GM06990 (cell line): ENCODE data around the gene HIVEP1.

Experiments
- DNase-seq: peaks from one replicate; pipeline ENCODE4 v3.0.0-alpha.2; 2011; ENCODE audit not compliant: insufficient read length; ENCODE audit errors: extremely low read depth
- H3K27me3 ChIP-seq: replicated peaks from 2 replicates; pipeline ENCODE4 v1.6.0; 2011; ENCODE audit warnings: low read length; ENCODE audit not compliant: control insufficient read depth, insufficient read depth
- H3K36me3 ChIP-seq: 2 replicates; pipeline ENCODE4 v1.5.1; 2011; ENCODE audit warnings: low read length; ENCODE audit not compliant: control insufficient read depth, insufficient read depth
- H3K4me3 ChIP-seq: replicated peaks from 2 replicates; pipeline ENCODE4 v1.5.1; 2011; ENCODE audit warnings: low read depth, mild to moderate bottlenecking, control low read depth, low read length
- CTCF ChIP-seq: IDR thresholded peaks from 2 replicates; pipeline ENCODE4 v1.5.1; 2011; ENCODE audit warnings: low read length, control low read depth, mild to moderate bottlenecking, inconsistent platforms; ENCODE audit not compliant: insufficient read depth, poor library complexity, severe bottlenecking

HIVEP1 gene

DNA sequence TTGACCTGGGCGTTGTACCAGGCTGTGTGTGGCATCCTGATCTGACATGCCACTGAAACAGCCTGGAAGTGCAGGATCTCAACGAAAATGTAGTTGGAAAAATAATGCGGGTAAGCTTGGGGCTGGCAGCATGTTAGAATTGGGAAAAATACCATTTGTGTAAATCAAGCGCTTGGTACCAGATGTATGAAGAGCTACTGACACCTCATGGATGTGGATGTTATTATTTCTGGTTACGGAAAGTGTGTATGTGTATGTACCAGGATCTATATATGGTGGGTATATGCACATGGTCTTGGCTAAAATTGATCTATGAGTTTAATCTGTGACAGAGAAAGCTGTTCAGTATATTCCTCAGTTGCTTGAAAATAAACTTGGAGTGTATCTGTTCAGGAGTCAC is 22.7 kb downstream of the HIVEP1 start:
- Histone ChIP-seq H3K36me3 (peaks cover 2% of the 10 kb centered on the region; the same call in 1 of the 2 replicates), H3K4me3 (no peak overlapping the region), H3K27me3 (no peaks in the 10 kb centered on the region)
- no peak for DNase-seq
- no peak for TF ChIP-seq CTCF

DNA sequence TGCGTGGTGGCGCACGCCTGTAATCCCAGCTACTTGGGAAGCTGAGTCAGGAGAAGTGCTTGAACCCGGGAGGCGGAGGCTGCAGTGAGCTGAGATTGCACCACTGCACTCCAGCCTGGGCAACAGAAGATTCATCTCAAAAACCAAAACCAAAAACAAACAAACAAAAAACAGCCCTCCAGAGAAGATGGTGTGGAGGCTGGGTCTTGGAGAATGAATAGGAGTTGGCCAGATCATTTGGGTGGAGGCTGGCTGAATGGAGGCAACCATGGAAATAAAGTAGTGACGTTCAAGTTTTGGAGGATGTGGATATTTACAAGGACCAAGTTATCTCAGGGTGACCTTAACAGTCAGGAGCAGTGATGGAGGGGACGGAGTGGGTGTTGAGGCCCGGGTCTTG is 24.7 kb downstream of the HIVEP1 start:
- TF ChIP-seq CTCF, result no peak
- peaks cover 2% of the 10 kb centered on the region; the same call in 1 of the 2 replicates for H3K36me3 ChIP-seq
- H3K27me3 ChIP-seq, result no peaks in the 10 kb centered on the region
- no peak overlapping the region for H3K4me3 ChIP-seq
- DNase-seq, result no peak

DNA sequence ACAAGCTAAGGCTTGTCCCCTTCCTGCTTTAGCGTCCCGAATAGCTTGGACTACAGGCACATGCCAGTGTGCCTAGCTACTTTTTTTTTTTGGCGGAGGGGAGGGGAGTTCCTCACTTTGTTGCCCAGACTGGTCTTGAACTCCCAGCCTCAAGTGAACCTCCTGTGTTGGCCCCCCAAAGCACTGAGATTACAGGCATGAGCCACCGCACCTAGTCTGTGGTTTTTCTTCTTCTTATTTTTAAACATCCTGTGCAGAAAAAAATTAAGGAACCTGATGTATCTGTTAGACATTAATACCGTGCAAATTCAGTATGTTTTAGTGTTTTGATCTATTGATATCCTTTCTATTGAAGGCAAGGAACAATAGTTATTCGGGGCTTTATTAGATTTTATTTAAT is 25.7 kb downstream of the HIVEP1 start:
- peaks cover 2% of the 10 kb centered on the region; the same call in 1 of the 2 replicates for H3K36me3 ChIP-seq
- no peaks in the 10 kb centered on the region for H3K27me3 ChIP-seq
- H3K4me3 ChIP-seq, result no peak overlapping the region
- DNase-seq, result no peak
- TF ChIP-seq CTCF, result no peak

- no peak overlapping the region for H3K4me3 ChIP-seq
- no peak for TF ChIP-seq CTCF
- DNase-seq, result no peak
- peaks cover 2% of the 10 kb centered on the region; the same call in 1 of the 2 replicates for H3K36me3 ChIP-seq
- no peaks in the 10 kb centered on the region for H3K27me3 ChIP-seq
Measured at GRCh38 chr6:12039540-12040459, 27.7 kb downstream of the HIVEP1 start.

GRCh38 chr6:12047304-12047703 is 35.2 kb downstream of the HIVEP1 start:
- no peak overlapping the region for H3K4me3 ChIP-seq
- peak; percentile 58 for DNase-seq
- no peaks in the 10 kb centered on the region for H3K27me3 ChIP-seq
- H3K36me3 ChIP-seq, result no peaks in the 10 kb centered on the region
- no peak for TF ChIP-seq CTCF
